ENCODE measurements around the gene SLC1A7.

The SLC1A7 gene

DNA sequence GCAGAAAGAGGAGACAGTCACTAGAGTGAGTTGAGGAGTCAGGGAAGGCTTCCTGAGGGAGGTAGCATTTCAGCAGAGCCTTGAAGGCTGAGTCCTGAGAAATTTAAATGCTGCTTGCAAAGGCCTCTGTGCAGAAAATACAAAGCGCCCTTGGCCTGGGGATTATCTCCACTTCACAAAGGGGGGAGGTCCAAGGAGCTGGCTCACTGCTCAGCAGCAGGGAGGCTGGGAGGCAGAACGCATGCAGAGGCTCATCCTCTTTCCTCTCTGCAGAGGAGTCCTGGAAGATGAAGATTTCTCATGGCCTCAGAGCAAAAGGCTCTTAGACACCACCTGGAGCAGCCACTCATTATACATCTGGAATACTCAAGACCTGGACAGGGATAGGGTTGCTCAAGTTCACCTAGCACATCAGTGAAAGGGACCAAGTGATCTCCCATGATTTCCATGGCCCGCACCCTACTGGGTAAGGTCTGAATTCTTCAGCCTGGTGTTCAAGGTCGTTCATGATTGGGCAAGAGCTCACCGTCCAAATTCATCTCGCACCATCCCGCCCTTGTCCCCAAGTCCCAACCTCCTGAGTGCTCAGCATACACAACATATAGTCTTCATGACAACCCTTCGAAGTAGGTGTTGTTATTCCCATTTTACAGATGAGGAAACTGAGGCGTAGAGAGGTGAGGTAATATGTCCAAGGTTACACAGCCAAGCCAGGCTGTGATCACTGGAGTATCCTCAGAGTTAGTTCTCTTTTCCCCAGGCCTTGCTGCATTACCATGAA, 9.0 kb downstream of the SLC1A7 start:
- DNase-seq, result no peak

DNA sequence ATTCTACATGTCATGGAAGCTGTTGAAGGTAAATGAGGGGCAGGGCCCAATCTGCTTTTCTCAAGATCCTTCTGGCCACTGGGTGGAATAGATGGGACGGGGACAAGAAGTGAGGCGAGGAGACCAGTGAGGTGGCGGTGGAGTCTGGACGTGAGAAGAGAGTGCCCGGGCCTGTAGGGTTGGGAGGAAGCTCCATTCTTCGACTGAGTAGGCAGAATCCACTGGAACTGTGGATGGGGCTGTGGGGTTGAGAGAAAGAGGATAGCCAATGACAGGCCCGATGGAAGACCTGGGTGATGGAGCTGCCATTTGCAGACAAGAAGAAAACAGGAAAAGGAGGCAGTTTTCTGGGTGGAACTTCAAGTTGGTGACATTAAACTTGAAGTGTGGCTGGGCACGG, 10.3 kb downstream of the SLC1A7 start:
- DNase-seq, result no peak

GRCh38 chr1:53131590-53131938, 10.9 kb downstream of the SLC1A7 start:
- DNase-seq, result no peak

- DNase-seq, result no peak
Observed at GRCh38 chr1:53130878-53131589, 11.4 kb downstream of the SLC1A7 start.

GRCh38 chr1:53130598-53130877, 11.9 kb downstream of the SLC1A7 start:
- DNase-seq, result no peak

DNA sequence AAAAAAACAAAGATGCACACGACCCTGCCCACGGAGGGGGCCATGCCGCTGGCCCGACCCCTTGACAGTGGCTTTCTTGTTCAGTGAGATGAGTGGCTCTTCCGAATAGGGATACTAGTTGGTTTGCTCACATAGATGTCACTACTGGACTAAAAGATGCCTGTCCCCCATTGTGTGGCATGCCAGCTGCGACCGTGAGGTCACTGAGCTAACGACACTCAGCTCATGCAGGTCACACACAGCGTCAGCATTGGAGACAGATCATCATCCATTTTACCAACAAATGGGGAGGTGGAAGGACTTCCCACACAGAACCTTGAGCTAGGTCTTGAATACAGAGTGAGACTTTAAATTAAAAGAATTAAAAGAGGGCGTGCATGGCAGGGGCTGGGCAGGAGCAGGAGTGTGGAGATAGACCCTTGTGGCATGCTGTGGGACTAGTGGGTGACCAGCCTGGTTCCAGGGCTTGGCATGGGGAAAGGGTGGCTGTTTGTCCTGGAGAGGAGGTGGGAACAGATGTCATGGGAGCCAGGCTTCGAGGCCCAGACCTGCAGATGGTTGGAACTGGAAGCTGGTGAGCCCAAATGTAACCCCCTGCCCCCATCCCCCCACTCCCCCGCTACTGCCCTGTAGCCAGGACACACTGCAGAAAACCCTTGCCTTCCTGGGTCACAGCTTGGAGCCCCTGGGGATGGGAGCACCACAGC, 12.4 kb downstream of the SLC1A7 start:
- DNase-seq, result no peak

GRCh38 chr1:53128401-53128800, 14.0 kb downstream of the SLC1A7 start:
- DNase-seq, result no peak

- DNase-seq, result no peak
Observed at GRCh38 chr1:53127546-53127945, 14.9 kb downstream of the SLC1A7 start.

GRCh38 chr1:53126495-53126894, 15.9 kb downstream of the SLC1A7 start:
- DNase-seq, result no peak

- DNase-seq, result no peak
Observed at GRCh38 chr1:53125623-53126360, 16.6 kb downstream of the SLC1A7 start.

DNA sequence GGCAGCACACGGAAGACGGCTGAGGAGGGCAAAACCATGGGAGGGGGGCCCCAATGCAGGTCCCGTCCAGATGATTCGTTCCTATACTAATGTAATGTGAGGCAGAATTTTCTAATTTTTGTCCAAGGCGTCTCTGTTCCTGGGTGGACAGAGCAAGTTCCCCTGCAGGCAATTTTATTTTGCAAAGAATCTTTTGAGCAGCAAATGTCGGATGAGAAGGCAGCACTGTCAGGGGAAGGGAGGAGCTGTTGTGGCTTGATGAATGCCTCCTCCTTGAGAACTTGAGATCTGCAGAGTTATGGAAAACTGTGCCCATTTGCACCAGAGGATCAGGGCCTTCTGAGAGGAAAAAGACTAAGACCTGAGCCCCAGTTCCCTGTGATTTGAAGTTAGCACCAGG, 17.3 kb downstream of the SLC1A7 start:
- DNase-seq, result no peak

DNA sequence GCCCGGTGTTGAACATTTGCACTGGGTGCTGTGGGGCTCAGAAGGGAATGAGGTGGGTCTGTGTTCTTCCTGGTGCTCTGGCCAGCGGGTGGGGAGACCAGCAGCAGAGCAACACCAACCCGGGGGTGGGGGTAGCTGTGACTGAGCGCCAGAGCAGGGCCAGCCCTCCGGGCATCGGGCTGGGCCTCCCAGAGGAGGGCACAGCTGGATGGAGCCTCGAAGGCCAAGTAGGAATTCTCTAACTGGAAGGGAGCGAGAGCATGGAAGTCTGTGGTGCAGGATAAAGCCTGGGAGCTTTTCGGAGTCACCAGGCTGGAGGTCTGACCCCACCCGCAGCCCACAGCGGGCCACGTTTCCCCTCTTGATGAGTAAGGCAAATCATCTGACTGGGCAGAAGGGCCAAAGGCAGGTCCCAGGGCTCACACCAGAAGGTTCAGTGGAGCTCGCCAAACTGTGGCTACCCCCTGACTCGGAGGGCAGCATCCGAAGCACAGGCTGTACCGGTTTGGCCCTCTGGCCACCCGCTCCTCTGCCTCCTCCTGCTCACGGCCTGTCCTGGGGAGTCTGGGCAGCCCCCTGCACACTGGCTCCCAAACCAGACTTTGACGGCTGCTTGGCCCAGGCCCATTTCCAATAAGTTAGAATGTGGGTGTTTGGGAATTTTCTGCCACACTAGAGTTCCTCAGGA, 18.8 kb downstream of the SLC1A7 start:
- DNase-seq, result no peak

- DNase-seq, result no peak
Observed at GRCh38 chr1:53122961-53123413, 19.5 kb downstream of the SLC1A7 start.

DNA sequence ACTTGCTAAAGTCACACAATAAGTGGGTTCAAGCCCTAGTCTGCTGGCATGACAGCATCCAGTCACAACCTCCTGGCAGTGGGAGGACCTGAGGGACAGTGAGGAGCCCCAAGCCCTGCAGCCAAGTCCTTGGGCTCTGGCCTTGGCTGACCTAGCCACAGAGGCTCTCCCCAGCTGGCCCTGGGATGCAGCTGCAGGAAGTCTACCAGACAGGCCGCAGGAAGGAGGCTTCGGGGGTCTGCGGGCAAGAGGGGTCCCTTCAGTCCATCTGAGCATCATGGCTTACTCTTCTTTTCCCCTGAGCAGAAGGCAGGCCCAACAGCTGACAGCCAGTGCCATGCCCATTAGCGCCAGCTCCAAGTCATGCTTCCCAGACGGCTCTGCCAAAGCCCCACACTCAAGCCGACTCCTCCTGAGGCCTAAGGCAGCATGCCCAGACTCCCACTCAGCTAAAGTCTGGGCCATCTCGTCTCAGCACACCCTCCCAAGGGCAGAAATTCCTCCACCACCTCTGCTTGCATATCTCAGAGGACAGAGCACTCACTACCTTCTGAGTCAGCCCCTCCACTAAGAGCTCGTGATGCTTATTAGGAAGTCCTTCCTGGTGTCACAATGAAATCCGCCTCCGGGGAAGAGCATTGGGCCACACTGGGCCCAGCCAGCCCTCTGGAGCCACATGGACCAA, 20.1 kb downstream of the SLC1A7 start:
- DNase-seq, result no peak

- peak in 1 of 2 donors; percentile 10 for DNase-seq
Observed at GRCh38 chr1:53121319-53122172, 20.9 kb downstream of the SLC1A7 start.

DNA sequence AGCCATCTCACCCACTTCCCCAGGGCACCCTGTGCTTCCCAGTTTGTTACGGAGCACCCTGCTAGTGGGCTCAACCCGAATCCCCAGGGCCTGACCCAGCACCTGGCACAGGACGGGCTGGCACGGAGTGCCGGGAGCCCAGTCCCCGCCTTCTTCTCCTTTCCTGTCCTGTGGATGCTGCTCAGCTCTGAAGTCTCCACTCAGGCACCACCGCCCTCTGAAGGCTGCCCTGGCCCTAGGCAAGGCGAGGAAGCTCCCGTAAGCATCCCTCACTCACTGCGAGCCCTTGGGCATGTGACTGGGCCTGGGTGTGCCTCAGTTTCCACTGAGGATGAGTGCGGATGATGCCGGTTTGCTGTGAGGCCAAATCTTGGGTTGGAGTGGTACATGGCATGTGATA, 21.8 kb downstream of the SLC1A7 start:
- no peak for DNase-seq

DNA sequence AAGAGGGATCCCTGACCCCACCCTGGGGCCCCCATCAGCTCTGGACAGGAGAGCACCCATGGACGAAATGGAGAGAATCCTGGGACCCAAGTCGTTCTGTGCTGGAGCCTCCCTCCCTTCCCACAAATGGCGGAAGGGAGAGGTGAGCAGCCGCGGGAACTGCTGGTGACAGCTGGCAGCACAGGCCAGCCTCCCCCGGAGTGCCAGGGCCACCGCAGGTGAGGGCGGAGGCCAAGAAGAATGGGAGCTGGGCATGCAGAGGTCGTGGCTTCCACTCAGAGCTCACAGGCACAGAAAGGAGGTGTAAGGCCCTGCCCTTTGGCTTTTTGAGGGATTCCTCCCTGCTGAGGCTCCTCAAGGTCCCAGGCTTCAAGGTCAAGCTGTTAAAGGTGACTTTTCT, 24.6 kb downstream of the SLC1A7 start:
- no peak for DNase-seq

- DNase-seq, result no peak
Observed at GRCh38 chr1:53116933-53117600, 25.4 kb downstream of the SLC1A7 start.

DNA sequence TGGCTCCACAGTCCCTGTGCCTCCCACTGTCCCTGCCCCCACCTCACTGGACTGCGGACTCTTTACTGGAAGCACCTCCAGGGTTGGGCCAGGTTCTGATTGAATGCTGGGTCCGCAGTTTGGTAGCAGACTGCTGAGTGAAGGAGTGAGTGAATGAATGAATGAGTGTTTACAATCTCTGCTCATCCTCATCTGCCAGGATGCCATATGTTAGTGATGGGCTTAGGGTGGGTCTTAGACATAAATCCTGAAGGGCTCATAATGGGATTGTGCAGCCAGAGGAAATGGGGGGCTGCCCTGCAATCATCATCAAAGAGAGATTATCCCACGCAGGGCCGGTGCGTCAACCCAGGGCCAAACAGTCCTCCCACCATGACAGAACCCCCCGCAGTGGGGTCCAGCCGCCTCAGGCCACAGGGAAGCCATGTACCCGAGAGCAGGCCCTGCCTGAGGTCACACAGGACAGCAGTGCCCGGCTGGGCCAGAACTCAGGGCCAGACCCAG, 26.1 kb downstream of the SLC1A7 start:
- no peak for DNase-seq
